Natural killer cell (primary cell): ENCODE measurements around the gene JAKMIP1. TPM values are rescaled to one million over a fixed set of nuclear protein-coding genes. Genes with fewer than 3 reads are reported as not detected.

ENCODE experiments used
- ATAC-seq, 3 donors: fragments of 150-1000 bp in 2 of 3; fragments of 200-7000 bp in 1 of 3; cut with Tn5 transposase; 1 replicate in 1 of 3; 2 replicates in 2 of 3; pipeline ENCODE4 v1.10.0; 2021; ENCODE audit warnings: mild to moderate bottlenecking in 2 of 3, moderate library complexity in 2 of 3
- DNase-seq, 2 donors: peaks; one replicate each; pipeline versions ENCODE4 v3.0.0 to v3.0.0-alpha.2; 2013 to 2021; ENCODE audit warnings: mixed read lengths in 1 of 2
- H3K27ac ChIP-seq: one replicate; pipeline ENCODE4 v1.5.1; 2013; ENCODE audit warnings: mild to moderate bottlenecking, low read length
- H3K27me3 ChIP-seq: one replicate; pipeline ENCODE4 v1.6.1; 2013; ENCODE audit warnings: low read length; ENCODE audit not compliant: control insufficient read depth, insufficient read depth
- H3K36me3 ChIP-seq: one replicate; pipeline ENCODE4 v1.6.1; 2013; ENCODE audit warnings: low read length; ENCODE audit not compliant: control insufficient read depth, insufficient read depth
- H3K4me1 ChIP-seq: one replicate; pipeline ENCODE4 v1.6.1; 2013; ENCODE audit warnings: low read length; ENCODE audit not compliant: control insufficient read depth, insufficient read depth
- H3K4me3 ChIP-seq: one replicate; pipeline ENCODE4 v1.5.1; 2013; ENCODE audit warnings: low read length
- H3K9me3 ChIP-seq: one replicate; pipeline ENCODE4 v1.6.1; 2013; ENCODE audit warnings: low read length; ENCODE audit not compliant: control insufficient read depth, insufficient read depth
- H3K27ac Mint-ChIP-seq, 2 donors: one replicate each; pipeline ENCODE4 v1.8.0; 2022; ENCODE audit warnings: mild to moderate bottlenecking in 2 of 2, mixed read lengths in 2 of 2, moderate library complexity in 1 of 2
- H3K27me3 Mint-ChIP-seq, 2 donors: one replicate each; pipeline ENCODE4 v1.8.0; 2022; ENCODE audit warnings: low read depth in 2 of 2, mixed read lengths in 2 of 2
- H3K36me3 Mint-ChIP-seq: one replicate; pipeline ENCODE4 v1.8.0; 2022; ENCODE audit warnings: mixed read lengths
- H3K4me1 Mint-ChIP-seq, 2 donors: one replicate each; pipeline ENCODE4 v1.8.0; 2022; ENCODE audit warnings: mixed read lengths in 2 of 2
- H3K4me3 Mint-ChIP-seq: one replicate; pipeline ENCODE4 v1.8.0; 2022; ENCODE audit warnings: mild to moderate bottlenecking, moderate library complexity, mixed read lengths
- H3K9me3 Mint-ChIP-seq, 2 donors: one replicate each; pipeline ENCODE4 v1.8.0; 2022; ENCODE audit warnings: mixed read lengths in 2 of 2
- CTCF ChIP-seq: fragments of 200-600 bp; IDR thresholded peaks from one replicate; pipeline ENCODE4 v1.8.0; 2022; ENCODE audit warnings: antibody characterized with exemption
- WGBS: methylation state at CpG from one replicate; pipeline ENCODE4 v1.1.7; 2013; ENCODE audit warnings: missing lambda C conversion rate; ENCODE audit not compliant: insufficient coverage; 5-methylcytosine and 5-hydroxymethylcytosine counted together
- intact Hi-C: fragments of 100-400 bp; cut with micrococcal nuclease; formaldehyde crosslinking; loops from one replicate; pipeline ENCODE4 v1.14.2; 2022
- total RNA-seq, 4 donors: library from RNA; stranded (reverse); fragments of 120-200 nt in 1 of 4; gene quantifications; one replicate each; pipeline versions ENCODE4 v1.2.3 to v1.2.4, GENCODE V29; 2013 to 2022

Gene JAKMIP1
- total RNA-seq, 3 donors from 2014 or later (not counting 1 experiment from before 2014, with no cell fraction given) = 8.8 to 21.8 (median 16.4) TPM

- no peaks in the 10 kb centered on the region for H3K36me3 Mint-ChIP-seq
- no peak overlapping the region for H3K27ac Mint-ChIP-seq
- Histone ChIP-seq H3K27me3 (no peaks in the 10 kb centered on the region), H3K36me3 (no peaks in the 10 kb centered on the region), H3K4me3 (no peak overlapping the region), H3K4me1 (no peaks in the 10 kb centered on the region), H3K9me3 (no peaks in the 10 kb centered on the region), H3K27ac (no peak overlapping the region)
- no peaks in the 10 kb centered on the region for H3K9me3 Mint-ChIP-seq
- intact Hi-C loops = no loop called here
- H3K27me3 Mint-ChIP-seq = peaks cover 0 to 6% of the 10 kb centered on the region in 2 donors
- no peak for DNase-seq
- no peaks in the 10 kb centered on the region for H3K4me1 Mint-ChIP-seq
- 88% methylated on average over 9 of the region's 9 CpGs for WGBS
- TF ChIP-seq CTCF = no peak
- no peak for ATAC-seq
- H3K4me3 Mint-ChIP-seq = no peak overlapping the region
These were observed 173.0 kb downstream of the JAKMIP1 start for GRCh38 chr4:6027392-6027791.

GRCh38 chr4:6024313-6024960 is 175.9 kb downstream of the JAKMIP1 start:
- H3K36me3 Mint-ChIP-seq = no peaks in the 10 kb centered on the region
- ATAC-seq = no peak
- H3K4me3 ChIP-seq = no peak overlapping the region
- H3K27ac Mint-ChIP-seq = no peak overlapping the region
- no peaks in the 10 kb centered on the region for H3K9me3 ChIP-seq
- no peaks in the 10 kb centered on the region for H3K36me3 ChIP-seq
- peaks cover 0 to 2% of the 10 kb centered on the region in 2 donors for H3K27me3 Mint-ChIP-seq
- H3K27me3 ChIP-seq = no peaks in the 10 kb centered on the region
- H3K4me1 Mint-ChIP-seq = no peaks in the 10 kb centered on the region
- H3K9me3 Mint-ChIP-seq = no peaks in the 10 kb centered on the region
- no peak overlapping the region for H3K4me3 Mint-ChIP-seq
- DNase-seq = no peak
- H3K27ac ChIP-seq = no peak overlapping the region
- intact Hi-C loops = no loop called here
- no peaks in the 10 kb centered on the region for H3K4me1 ChIP-seq
- TF ChIP-seq CTCF = no peak
- 88% methylated on average over 19 of the region's 20 CpGs for WGBS

- no peak for TF ChIP-seq CTCF
- Histone ChIP-seq H3K4me3 (no peak overlapping the region), H3K36me3 (no peaks in the 10 kb centered on the region), H3K9me3 (no peaks in the 10 kb centered on the region), H3K4me1 (no peaks in the 10 kb centered on the region), H3K27me3 (no peaks in the 10 kb centered on the region), H3K27ac (no peak overlapping the region)
- H3K27ac Mint-ChIP-seq = no peak overlapping the region
- H3K36me3 Mint-ChIP-seq = no peaks in the 10 kb centered on the region
- no peak overlapping the region for H3K4me3 Mint-ChIP-seq
- no peaks in the 10 kb centered on the region for H3K9me3 Mint-ChIP-seq
- H3K4me1 Mint-ChIP-seq = no peaks in the 10 kb centered on the region
- intact Hi-C loops = no loop called here
- no peak for ATAC-seq
- peaks cover 0 to 7% of the 10 kb centered on the region in 2 donors for H3K27me3 Mint-ChIP-seq
- no peak for DNase-seq
- WGBS = 74% methylated on average over 10 of the region's 10 CpGs
These were observed 176.6 kb downstream of the JAKMIP1 start for GRCh38 chr4:6023731-6024130.
